ENCODE data around the gene COA7.

- TF ChIP-seq MAX (CRISPR knock-in tag; IDR thresholded peaks at IDR 0.05), result no peak
- no peak for TF ChIP-seq PREB (CRISPR knock-in tag; IDR thresholded peaks at IDR 0.05; ENCODE audit: borderline replicate concordance)
- TF ChIP-seq CTCF (IDR thresholded peaks at IDR 0.05), result no peak
- TF ChIP-seq ZNF121 (CRISPR knock-in tag; IDR thresholded peaks at IDR 0.05), result no peak
- no peak for TF ChIP-seq NR2C2 (CRISPR knock-in tag; IDR thresholded peaks at IDR 0.05)
- TF ChIP-seq ZNF263 (CRISPR knock-in tag; IDR thresholded peaks at IDR 0.05; ENCODE audit: low read depth), result no peak
- no peak for TF ChIP-seq RELA (CRISPR knock-in tag; IDR thresholded peaks at IDR 0.05; ENCODE audit: borderline replicate concordance)
- no peak for TF ChIP-seq ZNF671 (CRISPR knock-in tag; IDR thresholded peaks at IDR 0.05)
- no peak for TF ChIP-seq TCF7 (CRISPR knock-in tag; IDR thresholded peaks at IDR 0.05; ENCODE audit: low read depth)
Observed at GRCh38 chr1:52636721-52637695, 61.1 kb downstream of the COA7 start.
